HG03025 (cell line): Measurements from ENCODE around the gene BATF.

Experiments
- ATAC-seq: cut with Tn5 transposase; IDR thresholded peaks from one replicate; pipeline ENCODE4 v1.9.1; 2021; ENCODE audit warnings: mild to moderate bottlenecking, moderate library complexity; ENCODE audit not compliant: unreplicated experiment, low FRiP score

Gene BATF

DNA sequence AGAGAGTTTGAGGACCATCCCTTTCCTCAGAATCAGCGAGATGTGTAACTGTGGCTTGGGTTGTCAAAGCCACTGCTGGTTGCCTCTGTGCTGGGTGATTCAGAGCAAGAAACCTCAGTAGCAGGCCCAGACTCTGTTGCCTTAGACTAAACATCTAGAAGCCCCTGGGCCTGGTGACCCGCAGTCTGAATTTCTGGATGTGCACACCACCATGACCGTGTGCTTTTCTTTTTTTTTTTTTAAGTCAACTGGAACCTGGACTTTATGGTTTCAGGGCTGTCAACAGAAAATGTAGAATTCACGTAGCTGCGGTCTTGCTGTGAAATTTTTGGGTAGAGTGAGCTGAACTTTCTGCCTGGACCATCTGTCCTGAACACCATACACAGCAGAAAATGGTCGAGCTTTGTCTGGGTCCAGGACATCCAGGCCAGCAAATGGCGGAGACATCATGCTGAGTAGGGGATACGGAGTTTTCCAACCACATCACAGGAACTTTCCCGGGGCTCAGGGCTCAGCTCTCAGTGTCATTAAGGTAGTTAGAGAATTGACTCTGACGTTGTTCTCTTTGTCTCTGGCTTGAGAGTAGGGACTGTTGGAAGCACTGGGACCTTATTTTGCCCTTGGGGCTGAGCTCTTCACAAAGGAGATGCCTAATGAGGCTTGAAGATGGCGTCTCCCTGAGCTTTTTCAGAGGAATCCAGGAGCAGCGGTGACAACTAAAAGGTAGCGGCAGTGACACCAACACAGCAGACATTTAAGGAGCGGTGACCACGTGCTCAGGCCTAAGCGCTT, 23.0 kb upstream of the BATF start:
- no peak for ATAC-seq

DNA sequence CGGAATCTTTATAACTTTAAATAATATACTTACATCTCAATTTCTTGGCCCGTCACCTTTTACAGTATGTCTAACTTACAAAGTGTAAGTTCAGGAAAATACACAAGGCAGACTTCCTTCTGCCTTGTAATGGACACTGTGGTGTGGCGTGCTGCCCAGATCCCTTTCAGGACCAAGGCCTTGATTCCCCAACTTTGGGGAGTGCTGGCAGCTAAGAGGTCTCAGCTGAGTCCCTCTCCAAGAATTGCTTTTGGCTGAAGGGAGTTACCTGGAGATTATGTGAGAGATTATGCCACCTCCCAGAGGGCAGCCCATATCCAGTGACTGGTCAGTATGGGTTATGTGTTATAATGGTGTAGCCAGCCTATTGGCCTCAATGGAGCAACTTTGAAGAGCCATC, 21.2 kb upstream of the BATF start:
- no peak for ATAC-seq

DNA sequence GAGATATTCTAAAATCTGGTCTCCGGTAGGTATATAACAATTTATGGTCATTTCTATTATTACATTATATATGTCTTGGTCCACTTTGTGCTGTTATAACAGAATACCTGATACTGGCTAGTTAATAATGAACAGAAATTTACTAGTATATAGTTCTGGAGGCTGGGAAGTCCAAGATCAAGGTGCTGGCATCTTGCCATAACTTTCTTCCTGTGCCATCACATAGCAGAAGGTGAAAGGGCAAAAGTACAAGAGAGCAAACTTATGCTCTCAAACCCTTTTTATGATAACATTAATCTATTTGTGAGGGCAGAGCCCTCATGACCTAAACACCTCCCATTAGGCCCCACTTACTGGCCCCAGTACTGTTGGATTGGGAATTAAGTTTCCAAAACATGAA, 17.9 kb upstream of the BATF start:
- no peak for ATAC-seq

DNA sequence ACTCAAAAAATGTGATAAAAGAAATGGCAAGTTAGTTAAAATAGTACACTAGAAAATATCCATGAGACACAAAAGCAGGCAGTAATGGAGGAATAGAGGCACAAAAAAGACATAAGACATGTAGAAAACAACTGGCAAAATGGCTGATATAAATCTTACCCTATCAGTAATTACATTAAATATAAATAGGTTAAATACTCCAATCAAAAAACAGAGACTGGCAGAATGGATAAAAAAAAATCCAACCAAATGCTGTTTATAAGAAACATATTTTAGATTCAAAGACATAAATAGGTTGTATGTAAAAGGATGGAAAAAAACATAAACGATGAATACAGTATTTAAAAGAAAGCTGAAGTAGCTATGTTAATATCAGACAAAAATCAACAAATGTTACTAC, 15.3 kb upstream of the BATF start:
- ATAC-seq = no peak

DNA sequence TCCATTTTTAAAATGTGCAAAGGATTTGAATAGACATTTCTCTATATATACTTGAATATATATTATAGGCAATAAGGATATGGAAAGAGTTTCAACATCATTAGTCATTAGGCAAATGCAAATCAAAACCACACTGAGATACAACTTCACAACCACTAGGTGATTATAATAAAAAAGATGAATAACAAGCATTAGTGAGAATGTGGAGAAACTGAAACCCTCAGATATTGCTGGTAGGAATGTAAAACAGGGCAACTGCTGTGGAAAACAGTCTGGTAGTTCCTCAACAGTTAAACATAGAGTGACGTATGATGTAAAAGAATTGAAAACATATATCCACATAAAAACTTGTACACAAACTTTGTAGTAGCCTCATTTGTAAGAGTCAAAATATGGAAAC, 11.7 kb upstream of the BATF start:
- ATAC-seq = no peak

DNA sequence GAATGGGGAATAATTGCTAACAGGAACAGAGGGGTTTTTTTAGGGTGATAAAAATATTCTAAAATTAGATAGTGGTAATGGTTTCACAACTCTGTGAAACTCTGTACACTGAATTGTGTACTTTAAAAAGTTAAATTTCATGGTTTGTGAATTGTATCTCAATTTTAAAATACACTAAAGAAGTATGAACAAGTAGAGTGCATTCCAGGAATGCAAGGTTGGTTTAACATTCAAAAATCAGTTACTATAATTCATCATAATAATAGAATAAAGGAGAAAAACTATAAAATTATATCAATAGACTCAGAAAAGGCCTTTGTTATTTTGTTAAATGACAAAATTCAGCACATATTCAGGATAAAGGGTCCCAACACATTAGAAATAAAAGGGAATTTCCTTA, 11.1 kb upstream of the BATF start:
- ATAC-seq = no peak

DNA sequence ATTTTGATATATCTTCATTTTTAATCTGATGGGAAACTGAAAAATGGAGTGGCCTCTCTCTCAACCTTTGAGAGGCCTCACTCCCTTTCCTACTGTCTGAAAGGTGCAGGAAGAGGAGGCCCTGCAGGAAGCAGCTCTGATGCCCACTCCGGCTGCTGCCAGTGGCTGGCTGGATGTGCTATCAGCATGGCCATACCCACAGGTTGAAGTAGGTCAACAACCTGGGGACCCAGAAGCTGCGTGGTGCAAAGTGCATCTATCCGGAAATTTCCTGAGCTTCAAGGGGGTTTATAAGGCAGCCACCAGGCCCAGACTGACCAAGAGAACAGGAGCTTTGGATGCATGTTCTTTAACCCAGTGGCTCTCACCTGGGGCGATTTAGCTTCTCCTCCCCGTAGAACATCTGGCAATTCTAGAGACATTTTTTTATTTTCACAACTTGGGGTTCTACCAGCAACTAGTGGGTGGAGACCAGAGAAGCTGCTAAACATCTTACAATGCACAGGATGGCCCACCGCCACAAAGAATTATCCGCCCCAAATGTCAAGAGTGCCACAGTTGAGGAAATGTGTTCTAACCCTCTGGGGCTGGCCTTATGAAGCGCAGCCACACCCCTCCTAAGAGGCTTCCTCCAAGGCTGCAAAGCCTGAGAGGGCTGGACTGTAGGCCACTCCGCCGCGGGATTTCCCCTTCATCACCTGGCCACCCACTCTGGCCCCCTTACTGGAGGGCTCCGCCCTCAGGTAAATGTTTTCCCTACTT, 8.2 kb upstream of the BATF start:
- peak; percentile 26 for ATAC-seq

DNA sequence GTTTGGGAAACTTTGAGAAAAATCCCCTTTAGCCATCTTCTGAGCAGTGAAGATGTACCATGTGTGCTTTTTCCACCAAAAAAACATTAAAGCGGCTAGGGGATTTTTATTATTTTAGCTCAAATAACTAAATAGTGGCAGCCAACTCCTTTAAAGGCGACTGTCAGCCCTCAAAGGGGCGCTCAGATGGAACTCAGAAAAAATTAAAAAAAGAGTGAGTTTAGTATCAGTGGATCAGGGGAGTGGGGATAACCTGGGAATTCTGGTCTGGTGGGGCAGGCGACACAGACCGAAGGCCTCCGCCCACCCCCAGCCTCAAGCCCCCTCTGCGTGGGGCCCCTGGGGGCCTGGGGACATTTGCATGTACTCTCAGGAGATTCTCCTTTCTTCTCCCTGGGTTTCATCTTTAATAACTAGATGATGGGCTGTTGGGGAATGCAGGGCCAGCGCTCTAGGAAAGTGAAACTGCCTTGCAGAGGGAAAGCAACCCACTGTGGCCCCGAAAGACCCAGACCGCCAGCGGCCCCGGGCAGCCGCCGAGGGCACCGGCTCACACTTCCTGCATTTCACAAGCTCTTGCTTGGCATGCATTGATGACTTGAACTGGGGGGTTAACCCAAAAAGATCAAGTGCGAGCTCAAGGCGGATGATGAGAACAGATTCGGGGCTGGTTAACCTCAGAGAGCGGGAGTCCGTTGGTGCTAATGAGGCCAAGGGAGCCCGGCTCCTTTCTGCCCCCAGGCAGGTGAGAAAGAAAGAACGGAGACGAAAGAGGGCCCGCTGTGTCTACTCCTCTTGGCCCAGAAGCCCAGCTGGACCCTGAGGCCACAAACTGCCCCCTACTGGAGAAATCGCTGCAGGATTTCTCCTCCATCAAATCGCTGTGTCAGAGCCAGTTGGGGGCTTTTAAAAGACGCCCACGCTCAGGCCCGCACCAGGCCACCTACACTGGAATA, 7.3 kb upstream of the BATF start:
- ATAC-seq = peak; percentile 40

DNA sequence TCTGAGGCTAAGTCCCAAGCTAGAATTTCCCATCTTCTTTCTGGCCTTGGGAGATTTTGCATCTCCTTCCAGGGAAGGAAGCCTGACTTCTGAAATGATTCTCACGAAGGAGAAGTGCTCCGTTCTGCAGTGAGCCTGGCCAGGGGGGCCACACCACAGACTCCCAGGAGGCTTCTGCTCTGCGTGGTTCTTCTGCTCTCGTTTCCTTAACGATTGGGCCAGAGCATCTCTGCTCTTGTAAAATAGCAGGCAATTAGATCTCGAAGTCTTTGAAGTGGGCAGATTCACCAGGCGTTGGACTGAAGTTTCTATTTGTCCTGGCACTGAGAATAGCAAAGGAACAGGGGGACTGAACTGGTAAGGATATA, 6.7 kb upstream of the BATF start:
- no peak for ATAC-seq

DNA sequence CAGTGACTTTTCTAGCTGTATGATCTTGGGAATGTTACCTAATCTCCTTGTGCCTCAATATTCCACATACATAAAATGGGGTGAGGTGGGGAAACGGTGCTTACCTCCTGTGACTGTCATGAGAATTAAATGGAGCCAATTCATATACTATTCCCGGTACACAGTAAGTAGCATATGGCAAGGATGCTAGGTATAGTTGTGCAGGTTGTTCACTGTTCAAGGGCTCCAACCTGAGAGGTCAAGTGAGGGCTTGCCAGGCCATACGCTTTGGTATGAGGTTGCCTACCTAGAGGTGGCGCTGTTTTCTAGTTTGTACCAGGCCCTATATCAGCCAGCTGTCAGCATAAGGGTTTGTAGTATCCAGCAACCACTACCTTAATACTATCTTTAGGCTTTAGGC, 3.6 kb upstream of the BATF start:
- ATAC-seq = no peak

DNA sequence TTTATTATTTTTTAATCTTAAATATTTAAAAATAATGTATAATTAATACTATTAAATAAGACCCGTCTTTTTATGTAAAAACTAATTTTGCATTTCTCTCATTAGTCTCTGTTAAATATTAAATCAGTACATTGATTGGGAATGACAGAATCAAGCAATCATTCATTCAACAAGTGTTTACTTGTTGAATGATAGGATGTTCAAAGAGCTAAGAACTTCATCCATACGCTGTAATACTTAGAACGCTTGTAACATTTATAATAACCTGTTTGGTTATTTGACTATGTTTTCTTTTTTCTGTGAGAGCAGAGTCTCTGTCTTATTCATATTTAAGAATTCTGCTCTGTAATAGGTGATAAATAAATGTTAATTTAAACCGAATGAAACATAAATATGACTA, 2.9 kb upstream of the BATF start:
- ATAC-seq = no peak

DNA sequence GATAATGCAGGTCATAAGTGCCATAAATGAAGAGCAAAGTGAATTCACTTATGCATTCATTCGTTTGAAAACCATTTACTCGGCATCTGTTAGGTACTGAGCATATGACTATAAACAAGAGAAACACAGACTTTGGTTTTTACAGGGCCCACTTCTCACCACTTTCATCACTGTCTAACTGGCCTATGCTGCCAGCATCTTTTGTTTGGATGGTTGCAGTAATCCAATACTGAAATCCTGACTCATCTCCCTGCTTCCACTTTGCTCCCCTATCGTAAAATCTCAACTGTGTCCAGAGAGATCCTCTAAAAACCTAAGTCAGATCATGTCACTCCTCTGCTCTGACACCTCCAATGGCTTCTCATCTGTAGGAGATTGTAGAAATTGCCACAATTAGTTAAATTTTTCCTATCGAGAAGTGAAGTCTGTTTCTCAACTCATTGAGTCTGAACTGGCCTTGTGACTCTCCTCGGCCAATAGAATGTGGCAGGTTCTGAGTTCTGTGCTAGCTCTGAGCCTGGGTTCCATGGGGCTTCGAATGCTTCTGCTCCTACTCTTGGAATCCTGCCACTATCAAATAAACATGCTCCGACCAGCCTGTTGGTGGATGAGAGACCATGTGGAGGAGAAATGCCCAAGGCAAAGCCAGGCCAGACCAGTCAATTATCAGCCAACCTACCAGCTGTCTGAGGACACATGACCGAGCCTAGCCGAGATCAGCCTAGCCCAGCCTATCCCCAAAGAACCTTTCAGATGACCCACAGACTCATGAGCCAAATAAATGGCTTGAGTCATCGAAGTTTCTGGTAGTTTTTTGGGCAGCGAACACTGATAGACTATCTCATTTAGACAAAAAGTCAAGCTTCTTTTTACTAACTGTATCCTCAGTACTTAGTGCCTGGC, 2.2 kb upstream of the BATF start:
- ATAC-seq = no peak

DNA sequence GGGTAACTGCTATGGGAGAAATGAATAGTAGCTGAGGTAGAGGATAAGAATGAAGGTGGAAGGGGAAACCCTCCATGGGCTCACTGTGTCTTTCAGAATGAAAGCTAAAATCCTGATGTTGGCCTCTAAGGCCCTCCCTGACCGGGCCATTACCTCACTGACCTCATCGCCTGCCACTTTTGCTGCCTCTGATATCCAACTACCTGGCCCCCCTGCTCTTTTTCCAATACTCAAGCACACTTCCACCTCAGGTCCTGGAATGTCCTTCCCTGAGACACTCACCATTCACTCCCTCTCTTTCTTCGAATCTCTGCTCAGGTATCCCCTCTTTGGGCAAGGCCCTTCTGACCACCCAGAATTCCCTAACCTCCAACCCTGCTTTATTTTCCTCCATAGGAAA, 1.4 kb upstream of the BATF start:
- ATAC-seq = no peak

DNA sequence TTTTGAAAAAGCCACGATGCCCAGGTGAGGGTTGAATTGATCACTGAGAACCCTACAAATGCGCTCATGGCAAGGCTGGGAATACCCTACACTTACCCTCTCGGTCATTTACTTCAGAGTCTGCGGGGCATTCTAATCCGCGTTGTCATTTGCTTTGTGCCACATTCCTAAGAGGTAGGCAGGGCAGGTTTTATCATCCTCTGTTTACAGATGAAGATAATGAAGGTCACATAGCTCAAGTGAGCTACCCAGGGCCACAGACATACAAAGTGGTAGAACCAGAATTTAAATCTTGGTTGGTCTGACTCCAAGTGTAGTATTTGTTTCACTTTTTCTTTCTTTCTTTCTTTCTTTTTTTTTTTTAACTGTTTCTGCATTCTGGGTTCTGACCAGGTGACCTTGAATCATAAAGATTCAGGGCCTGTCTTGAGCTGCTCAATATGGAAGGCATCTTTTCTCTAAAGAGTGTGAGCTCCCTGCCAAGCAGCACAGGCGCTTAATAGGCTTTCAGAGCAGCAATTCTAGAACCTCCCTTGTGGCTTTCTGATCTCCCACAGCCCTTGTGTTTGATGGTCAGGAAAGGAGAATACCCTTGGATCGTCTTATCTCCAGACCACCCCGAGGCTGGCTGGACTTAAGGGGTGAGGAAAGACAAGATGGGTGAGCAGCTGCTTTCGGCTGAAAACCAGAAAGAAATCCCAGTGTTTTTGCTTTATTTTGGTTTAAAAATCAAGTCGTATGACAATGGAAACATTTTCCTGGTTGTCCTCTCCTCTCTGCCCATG, 662 bp upstream of the BATF start:
- ATAC-seq = peak; percentile 6

DNA sequence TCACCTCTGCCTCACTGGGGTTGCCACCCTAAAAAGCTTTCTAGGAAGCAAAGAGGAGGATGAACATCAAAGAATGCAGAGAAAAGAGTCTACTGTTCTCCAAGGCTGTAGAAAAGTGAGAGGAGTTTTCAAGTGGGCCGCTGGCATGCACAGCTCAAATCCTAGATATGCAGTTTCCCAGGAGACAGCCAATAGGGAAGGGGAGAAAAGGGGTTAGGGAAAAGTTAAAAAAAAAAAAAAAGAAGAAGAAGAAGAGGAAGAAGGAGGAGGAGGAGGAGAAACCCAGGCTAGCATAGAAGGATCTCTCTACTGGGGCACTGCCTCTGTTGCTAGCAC, 682 bp downstream of the BATF start:
- no peak for ATAC-seq

DNA sequence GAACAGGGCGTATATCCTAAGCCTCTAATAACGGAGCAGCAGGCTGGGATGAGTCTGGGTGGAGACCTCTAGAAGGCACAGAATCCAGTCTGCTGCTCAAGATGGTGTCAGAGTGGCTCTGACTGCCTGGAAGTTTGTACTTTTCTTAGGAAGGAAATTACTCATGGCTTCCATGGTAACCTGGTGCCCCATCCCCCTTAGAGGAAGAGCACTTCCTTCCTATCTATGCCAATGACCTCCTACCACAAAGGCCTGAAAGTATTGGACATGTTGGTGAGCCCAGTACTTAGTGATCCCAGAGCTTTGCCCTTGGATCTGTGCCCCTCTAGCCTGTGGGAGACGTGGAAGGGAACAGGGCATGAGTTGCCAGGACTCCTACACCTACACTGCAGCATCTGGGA, 1.5 kb downstream of the BATF start:
- ATAC-seq = no peak

DNA sequence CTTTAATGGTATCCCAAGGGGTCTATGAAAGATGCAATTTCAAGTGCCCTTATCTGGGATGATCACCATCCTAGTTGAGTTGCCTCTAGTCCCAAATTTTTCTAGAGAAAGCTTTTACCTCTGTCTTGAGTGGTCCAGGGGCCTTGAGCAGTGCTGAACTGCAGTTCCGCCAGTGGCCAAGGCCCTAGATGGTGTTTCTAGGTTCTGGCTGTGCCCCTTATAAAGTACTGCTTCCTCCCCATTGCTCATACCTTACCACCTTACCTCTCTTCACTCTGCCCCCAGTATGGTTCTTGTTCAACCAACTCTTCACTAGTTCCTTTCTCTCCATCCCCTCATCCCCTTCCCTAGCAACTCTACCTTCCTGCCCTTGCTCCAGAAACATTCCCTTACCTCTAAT, 3.7 kb downstream of the BATF start:
- ATAC-seq = no peak

DNA sequence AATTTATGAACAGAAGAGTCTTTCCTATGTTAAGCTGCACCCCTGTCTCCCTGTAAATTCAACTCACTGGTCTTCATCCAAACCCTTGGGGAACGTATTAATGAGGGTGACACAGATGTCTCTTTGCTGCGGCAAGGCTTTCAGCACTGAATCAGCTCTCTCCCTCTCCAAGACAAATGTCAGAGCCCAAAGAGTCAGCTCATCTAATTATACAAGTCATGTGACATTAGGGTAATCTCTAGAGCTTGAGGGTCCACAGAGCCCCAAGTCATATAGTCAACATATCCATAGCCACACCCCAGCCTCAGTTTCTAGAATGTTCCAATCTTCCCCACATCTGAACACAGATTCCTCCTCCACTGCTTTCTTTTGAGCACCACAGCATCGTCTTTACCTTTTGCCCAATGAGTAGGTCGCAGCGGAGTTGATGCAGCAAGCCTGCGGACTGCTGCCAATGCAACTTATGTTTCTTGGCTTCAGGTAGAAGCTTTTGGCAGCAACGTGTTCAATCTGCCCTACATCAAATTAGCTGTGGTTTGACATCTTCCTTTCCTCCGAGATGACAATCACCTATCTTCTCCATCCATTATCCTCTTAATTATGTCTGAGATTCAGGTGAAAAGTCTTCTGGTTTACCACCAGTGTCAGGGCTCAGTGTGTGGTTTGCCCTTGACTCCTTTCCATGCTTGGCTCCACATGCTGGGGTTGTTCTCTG, 5.3 kb downstream of the BATF start:
- no peak for ATAC-seq

DNA sequence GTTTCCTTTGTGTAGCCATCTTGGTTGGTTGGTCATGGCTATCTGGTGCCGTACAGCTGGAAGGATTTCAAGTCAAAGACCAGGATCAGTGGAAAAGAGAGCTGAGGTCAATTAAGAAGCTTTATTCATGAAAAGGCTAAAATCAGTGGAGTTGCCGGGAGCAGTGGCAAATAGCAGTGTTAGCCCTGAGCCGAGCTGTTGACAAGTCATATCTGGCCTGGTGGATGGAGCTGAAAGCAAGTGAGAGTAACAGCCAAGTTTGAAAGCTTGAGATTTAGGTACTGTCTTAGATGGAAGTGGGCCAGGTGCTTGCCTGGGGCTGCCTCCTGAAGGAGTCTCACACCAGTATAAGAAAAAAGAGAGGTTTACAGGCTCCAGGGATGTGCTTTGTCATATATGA, 9.0 kb downstream of the BATF start:
- ATAC-seq = no peak
